Measurements from ENCODE around the gene HYCC1.
A peak's percentile ranks its signal among the peaks of the same experiment; 100 is the strongest.

HYCC1 gene

GRCh38 chr7:23016345-23017253 lies 2.7 kb upstream of the HYCC1 start:
- DNase-seq, result no peak

DNA sequence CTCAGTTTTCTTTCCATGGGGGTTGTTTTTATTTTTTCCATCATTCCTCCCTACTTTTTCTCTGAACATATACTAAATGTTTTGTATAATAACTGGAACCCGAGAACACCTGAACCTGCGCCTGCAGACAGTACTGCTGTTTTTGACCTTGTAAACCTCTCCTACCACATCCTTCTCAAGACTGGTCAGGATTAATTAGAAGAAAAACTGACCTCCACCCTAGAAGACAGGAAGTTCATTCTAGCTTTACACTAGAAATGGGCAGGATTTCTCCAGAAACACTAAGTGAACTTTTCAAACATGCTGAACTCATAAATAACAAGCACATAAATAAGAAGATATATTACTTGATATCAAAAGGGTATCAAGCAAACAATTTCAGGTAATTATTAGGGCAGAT lies 751 bp upstream of the HYCC1 start:
- no peak for DNase-seq

DNA sequence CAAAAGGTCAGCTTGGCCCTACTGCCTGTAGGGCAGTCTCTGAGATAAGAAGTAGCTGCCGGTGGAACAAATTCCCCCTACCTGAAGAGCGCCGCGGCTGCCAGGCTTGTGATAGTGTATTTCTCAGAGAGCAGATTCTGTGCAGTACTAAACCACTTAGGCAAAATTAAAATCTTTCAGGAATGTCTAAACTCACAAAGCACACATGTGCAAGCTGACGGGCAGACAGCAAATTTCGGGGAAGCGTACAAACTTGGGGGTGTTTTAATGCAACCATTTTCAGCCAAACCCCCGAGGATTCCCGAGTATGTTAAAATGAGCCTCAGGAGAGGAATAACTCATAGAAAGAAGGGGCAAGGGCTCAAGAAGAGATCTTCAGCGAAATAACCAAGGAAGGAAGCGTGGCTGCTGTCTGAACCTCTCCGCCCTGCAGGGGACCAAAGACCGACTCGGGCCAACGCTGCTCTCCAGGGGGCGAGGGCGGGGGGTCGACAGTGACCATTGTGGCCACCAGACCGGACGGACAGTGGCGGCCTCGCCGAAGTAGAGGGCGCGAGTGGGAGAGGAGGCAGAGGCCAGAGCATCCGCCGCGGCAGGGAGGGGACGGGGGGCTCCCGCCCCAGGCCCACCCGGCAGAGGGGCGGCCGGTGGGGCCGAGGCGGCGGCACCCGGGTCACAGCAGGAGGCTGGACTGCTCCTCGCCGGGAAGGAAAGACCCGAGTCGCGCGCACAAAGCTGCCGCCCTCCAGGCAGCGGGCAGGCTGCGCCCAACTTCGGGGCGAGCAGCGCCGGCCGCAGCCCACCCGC lies 819 bp downstream of the HYCC1 start:
- peak; percentile 26 for DNase-seq

DNA sequence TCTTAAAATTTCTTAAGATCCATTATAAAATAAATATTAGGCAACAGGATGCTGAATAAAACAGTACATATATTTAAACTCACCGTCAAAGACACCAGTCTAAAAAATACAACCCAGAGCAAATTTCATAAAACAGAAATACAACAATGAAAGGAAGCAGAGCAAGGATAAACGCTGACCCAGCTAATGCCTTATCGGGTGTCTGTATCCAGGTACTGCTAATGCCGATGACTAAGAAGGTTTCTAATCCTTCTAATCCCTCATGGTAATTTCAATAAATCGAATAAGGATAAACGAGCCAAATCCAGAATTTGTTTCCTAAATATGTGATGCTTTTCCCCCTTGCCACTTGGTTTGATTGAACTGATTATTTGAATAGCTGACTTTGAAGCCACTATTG lies 1.7 kb downstream of the HYCC1 start:
- no peak for DNase-seq

DNA sequence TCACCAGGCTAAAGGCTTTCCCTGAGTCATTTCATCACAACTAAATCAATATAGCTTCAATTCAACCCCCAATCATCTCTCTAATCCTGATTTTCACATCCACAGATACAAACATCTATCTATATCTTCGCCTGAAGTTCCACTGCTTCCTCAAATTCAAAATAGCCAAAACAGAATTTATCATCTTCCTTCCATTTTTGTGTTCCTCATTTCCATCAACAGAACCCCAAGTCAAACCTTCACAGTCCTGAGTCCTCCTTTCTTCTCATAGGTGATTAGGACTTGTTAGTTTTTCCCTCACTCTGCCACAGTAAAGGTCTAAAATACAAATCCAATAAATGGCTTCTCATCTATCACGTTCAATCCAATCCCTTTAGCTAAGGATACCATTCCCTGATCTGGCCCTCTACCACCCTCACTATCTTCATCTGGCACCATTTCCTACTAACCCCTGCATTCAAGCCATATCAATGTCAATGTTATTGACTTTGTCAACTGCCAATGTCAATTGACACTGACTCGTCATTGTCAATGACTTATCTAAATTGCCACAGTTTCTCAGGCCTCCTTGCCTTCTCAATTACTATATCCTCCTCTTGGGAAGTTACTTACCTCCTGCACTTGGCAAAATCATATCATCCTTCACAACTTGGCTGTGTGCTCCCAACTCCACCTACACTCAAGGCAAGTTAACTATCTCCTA lies 2.6 kb downstream of the HYCC1 start:
- DNase-seq, result no peak

DNA sequence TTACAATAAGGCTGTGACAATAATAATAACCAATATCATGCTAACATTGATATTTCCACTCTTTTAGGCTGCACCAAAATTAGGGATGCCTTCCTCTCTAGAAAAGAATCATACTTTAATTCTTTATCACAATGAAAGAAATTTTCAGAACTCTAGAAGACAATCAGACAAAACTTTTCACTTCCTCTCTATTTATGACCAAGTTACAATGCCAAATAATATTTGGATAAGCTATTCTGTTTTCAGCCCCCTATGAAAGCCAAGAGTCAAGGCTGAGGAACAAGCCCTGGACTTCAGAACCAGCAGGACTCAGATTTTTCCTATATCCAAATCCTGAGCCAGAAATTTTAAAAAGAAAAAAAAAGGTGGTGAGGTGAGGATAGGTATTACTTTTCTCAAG lies 4.6 kb downstream of the HYCC1 start:
- DNase-seq, result no peak

DNA sequence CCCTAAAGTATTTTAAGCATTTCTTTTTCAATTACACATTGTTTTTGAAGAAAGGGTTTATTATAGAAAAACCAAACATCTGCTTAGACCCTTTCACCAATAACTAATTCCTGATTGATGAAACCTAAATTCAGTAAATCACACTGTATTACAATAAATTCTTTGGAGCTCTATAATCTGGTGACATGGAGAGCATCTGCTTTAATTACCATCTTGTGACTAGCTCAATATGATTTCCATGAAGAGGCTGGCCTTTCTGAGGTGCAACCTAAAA lies 9.7 kb downstream of the HYCC1 start:
- DNase-seq, result no peak

DNA sequence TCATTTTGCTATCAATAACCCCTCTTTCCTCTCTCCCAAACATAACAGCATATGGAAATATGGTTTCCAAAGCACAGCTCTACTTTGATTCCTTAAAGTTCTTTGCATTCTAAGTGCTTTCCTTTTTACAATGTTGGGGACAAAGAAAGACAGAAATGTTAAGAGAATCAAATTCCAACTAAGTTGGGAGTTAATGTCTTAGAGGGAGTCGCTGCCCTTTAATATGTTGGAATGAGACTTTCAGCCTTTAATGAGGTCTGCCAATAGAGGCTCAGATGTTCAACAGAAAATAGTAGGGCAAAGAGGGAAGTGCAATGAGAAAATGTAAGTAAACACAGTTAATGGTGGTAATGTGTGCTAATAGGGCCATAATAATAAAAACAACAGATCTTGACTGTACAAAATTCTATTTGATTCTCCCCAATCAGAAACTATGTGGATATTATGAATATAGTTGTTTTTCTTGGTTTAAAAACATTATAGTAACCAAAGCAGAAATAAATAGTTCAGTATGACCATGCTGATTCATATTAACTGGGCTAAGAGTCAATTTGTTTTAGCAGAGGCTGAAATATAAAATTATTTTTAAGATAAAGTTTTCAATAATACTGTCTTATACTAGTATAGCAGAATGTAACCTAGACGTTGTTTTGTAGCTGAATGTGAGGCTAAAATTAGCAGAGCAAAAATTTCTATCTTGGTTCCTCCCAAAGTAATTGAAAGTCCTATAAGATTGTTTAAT lies 10.3 kb downstream of the HYCC1 start:
- DNase-seq, result no peak

DNA sequence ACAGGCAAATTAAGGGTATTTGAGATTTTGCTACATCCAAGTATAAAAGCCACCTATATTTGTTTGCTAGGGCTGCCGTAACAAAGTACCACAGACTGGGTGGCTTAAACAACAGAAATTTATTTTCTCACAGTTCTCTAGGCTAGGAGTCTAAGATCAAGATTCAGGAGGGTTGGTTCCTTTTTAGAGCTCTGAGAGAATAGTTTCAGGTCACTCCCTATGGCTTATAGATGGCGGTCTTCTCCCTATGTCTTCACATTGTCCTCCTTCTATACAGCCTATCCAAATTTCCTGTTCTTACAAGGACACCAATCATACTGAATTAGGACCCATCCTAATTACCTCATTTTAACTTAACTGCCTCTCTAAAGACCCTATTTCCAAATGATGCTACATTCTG lies 11.2 kb downstream of the HYCC1 start:
- DNase-seq, result no peak

DNA sequence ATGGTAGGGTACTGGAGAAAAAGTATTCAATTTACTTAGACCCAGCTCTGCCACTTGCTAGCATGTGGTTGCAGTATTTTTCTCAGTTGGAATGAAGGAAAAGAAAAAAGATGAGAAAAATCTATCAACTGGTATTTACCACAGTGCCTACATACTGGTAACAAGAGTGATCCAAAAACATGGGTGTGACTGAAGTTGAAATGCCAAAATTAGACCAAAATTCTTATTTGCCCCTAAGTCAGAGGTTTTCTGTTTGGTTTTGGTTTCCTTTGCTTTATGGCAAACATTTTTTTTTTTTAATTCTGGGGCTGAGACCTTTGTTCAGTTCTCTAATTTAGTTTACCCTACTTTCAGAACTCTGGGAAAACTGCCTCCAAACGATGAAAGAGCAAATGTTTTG lies 12.3 kb downstream of the HYCC1 start:
- no peak for DNase-seq

GRCh38 chr7:23000597-23001360 lies 13.2 kb downstream of the HYCC1 start:
- DNase-seq, result no peak

- DNase-seq, result no peak
Observed at GRCh38 chr7:22998519-22998896, 15.4 kb downstream of the HYCC1 start.

DNA sequence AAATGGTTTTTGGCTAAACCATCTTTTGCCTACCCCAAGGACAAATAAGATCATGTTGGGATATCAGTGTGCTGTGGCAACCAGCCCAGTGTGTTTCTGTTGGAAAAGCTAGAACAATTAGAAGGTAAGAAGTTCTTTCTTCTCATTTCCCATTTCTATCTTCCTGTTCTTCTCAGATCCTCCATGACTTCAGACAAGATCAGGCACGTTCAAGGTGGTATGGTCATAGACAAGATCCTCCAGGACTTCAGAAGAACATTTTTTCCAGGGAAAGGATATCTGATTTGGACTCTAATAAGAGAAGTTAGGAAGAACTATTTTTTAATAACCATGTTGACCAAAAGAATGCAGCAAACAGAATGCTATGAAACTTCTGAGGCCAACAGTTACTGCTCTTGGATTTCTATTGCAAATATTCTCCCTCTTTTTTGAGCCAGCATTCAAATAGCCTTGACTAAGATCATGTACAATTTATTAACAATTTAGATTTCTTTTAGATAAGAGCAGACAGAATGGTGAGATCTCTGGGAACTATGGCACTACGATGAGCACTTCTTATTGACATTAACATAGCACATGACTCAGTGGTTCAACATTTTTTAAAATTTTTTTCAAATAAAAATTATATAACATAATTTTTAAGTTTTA lies 15.9 kb downstream of the HYCC1 start:
- no peak for DNase-seq

DNA sequence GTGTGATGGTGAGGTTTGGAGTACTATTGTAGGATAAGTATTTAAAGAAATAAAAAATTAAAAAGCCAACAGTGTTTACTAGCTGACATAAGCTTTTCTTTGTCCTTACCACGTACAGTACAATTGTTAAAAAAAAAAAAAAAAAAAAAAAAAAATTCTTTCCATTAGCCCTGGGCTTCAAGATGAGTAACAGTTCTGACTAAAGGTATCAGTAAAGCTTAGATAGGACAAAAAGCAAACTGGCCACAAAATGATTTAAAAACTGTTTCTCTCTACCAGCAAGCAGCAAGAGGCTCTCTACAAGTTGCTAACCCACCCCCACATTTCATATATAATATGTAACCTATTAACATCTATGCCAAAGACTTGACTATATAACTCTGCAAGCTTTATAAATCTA lies 17.5 kb downstream of the HYCC1 start:
- no peak for DNase-seq

GRCh38 chr7:22995011-22995410 lies 18.9 kb downstream of the HYCC1 start:
- DNase-seq, result no peak

- no peak for DNase-seq
Observed at GRCh38 chr7:22992874-22993840, 20.8 kb downstream of the HYCC1 start.

DNA sequence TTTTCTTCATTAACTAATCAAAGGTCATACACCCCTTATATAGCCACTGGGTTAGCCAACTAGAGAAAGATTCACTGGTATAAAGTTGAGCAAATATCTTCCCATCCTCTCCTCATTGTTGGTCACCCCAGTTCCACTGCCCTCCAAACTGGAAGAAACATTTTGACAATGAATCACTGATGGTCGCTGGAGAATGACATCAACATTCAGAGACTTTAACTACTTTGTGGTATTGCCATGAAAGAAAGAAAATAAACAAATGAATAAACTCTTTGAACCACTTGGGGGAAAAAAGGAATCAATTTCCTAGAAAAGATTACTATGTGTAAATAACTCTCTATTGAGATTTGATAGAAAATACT lies 23.4 kb downstream of the HYCC1 start:
- DNase-seq, result no peak

DNA sequence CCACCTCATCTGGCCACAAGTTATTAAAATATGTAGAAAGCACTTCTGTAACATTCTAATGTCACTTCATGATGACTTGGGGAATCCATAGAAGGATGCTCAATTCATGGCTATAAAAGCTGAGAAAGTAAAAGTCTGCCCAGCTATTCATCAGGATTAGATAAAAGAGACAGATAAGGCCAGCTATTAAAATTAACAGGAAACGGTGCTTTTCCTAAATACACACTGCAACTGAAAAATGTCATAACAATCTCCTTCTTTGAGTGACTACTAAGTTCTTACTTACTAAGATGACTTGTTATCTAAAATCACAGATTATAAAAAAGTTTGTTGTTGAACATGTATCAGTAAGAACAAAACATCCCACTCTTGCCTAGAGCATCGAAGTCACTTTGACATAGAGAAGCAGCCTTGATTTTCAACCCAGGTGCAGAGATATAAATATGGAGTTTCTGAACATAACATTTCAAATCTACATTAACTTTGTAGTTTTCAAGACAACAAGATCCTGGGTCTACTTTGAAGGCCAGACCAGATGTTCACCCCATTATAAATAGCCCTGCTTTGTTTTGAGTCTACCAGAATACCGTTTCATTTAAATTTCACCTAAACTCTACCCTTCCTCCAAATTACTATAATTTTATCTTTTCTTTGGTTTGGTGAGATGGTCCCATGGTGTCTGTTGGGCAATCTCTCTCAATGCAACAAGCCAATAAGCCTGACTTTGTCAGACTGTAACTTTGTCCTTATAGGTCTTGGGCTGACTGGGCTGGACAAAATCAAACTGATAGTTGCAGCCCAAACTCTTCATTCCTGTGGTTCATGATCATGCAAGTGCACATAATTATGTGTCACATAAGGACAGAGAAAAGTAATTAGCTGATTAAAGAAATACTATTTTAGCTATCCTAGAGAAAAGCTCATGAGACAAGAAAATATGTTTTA lies 24.0 kb downstream of the HYCC1 start:
- no peak for DNase-seq

DNA sequence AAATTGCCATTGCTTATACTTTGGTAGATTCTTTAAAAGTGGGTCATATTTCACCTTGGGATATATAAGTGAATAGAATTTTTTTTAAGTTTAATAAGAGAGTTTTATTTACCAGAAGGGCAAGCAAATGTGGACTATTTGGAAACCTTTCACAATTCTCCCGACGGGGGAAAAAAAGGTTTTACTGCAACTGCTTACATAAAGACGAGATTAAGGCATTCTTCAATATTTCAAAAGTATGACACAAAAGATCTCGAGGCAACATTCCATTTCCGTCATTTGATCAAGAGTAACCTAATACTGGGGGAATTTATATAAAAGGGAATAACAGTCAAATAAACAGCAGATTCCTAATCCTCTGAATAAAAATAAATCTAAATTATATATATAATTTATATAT lies 28.5 kb downstream of the HYCC1 start:
- no peak for DNase-seq

Data from CD4-positive, alpha-beta T cell treated with Interleukin-6 for 4 hours (primary cell).